GM23338 (cell line): Measurements from ENCODE around the gene TEX35. TPM values are rescaled to one million over a fixed set of nuclear protein-coding genes. Genes with fewer than 3 reads are reported as not detected.

Source experiments
- ATAC-seq: fragments of 200-7000 bp; cut with Tn5 transposase; 3 replicates; pipeline ENCODE4 v1.9.1; 2020
- DNase-seq: peaks from one replicate; pipeline ENCODE4 v3.0.0-alpha.2; 2015; ENCODE audit warnings: low spot score
- H2AFZ ChIP-seq: fragments of 200-600 bp; sonication (generic); 2 replicates; pipeline ENCODE4 v1.8.0; 2016; ENCODE audit warnings: antibody characterized with exemption, mild to moderate bottlenecking, moderate library complexity
- H3F3A ChIP-seq: fragments of 200-600 bp; sonication (generic); replicated peaks from 2 replicates; pipeline ENCODE4 v1.8.0; 2017; ENCODE audit warnings: antibody characterized with exemption, mixed run types, low read depth
- H3K27ac ChIP-seq: fragments of 200-600 bp; sonication (generic); 2 replicates; pipeline ENCODE4 v1.6.1; 2016; ENCODE audit warnings: low read depth
- H3K27me3 ChIP-seq: fragments of 200-600 bp; sonication (generic); 2 replicates; pipeline ENCODE4 v1.8.0; 2016; ENCODE audit warnings: mild to moderate bottlenecking, mixed run types, moderate library complexity; ENCODE audit not compliant: insufficient read depth
- H3K36me3 ChIP-seq: fragments of 200-600 bp; sonication (generic); 2 replicates; pipeline ENCODE4 v1.8.0; 2016; ENCODE audit warnings: mild to moderate bottlenecking; ENCODE audit not compliant: insufficient read depth
- H3K4me1 ChIP-seq: fragments of 200-600 bp; sonication (generic); 2 replicates; pipeline ENCODE4 v1.8.0; 2016; ENCODE audit warnings: mild to moderate bottlenecking, moderate library complexity; ENCODE audit not compliant: insufficient read depth
- H3K4me2 ChIP-seq: fragments of 200-600 bp; sonication (generic); 2 replicates; pipeline ENCODE4 v1.7.1; 2017; ENCODE audit warnings: mixed run types
- H3K4me3 ChIP-seq: fragments of 200-600 bp; sonication (generic); 2 replicates; pipeline ENCODE4 v1.6.1; 2016; ENCODE audit warnings: mixed run types
- H3K79me2 ChIP-seq: fragments of 200-600 bp; sonication (generic); replicated peaks from 2 replicates; pipeline ENCODE4 v1.8.0; 2017; ENCODE audit warnings: mild to moderate bottlenecking; ENCODE audit not compliant: insufficient read depth
- H3K9me2 ChIP-seq: fragments of 200-600 bp; sonication (generic); 2 replicates; pipeline ENCODE4 v1.8.0; 2017; ENCODE audit not compliant: insufficient read depth
- H4K20me1 ChIP-seq: fragments of 200-600 bp; sonication (generic); replicated peaks from 2 replicates; pipeline ENCODE4 v1.8.0; 2017; ENCODE audit warnings: mild to moderate bottlenecking; ENCODE audit not compliant: insufficient read depth
- H3K27ac Mint-ChIP-seq: 2 replicates; pipeline ENCODE4 v1.8.0; 2020; ENCODE audit warnings: inconsistent platforms, mild to moderate bottlenecking, moderate library complexity, mixed read lengths
- H3K27me3 Mint-ChIP-seq: 3 replicates; pipeline ENCODE4 v1.8.0; 2022; ENCODE audit warnings: low read depth, mild to moderate bottlenecking, moderate library complexity, mixed read lengths, inconsistent platforms; ENCODE audit not compliant: insufficient read depth, poor library complexity
- H3K36me3 Mint-ChIP-seq: 3 replicates; pipeline ENCODE4 v1.8.0; 2021; ENCODE audit warnings: low read depth, mild to moderate bottlenecking, inconsistent platforms, moderate library complexity, mixed read lengths
- H3K4me1 Mint-ChIP-seq: 3 replicates; pipeline ENCODE4 v1.8.0; 2020; ENCODE audit warnings: mild to moderate bottlenecking, inconsistent platforms, mixed read lengths
- H3K4me3 Mint-ChIP-seq: 3 replicates; pipeline ENCODE4 v1.8.0; 2021; ENCODE audit warnings: moderate library complexity, mild to moderate bottlenecking, inconsistent platforms, mixed read lengths
- H3K9me3 Mint-ChIP-seq: 3 replicates; pipeline ENCODE4 v1.8.0; 2020; ENCODE audit warnings: moderate library complexity, mild to moderate bottlenecking, inconsistent platforms, mixed read lengths
- CREB1 ChIP-seq: fragments of 250-450 bp; sonication (Bioruptor Pico); IDR thresholded peaks from 2 replicates; pipeline ENCODE4 v1.5.0; 2020; ENCODE audit warnings: low read depth, mild to moderate bottlenecking, moderate library complexity
- EZH2 ChIP-seq: fragments of 200-600 bp; sonication (generic); IDR thresholded peaks from one replicate; pipeline ENCODE4 v1.8.0; 2017; ENCODE audit warnings: antibody characterized with exemption, mild to moderate bottlenecking, low read depth; ENCODE audit not compliant: unreplicated experiment
- EZH2phosphoT487 ChIP-seq: fragments of 200-600 bp; sonication (generic); IDR thresholded peaks from one replicate; pipeline ENCODE4 v1.8.1; 2018; ENCODE audit warnings: antibody characterized with exemption; ENCODE audit not compliant: unreplicated experiment
- JUNB ChIP-seq: IDR thresholded peaks from one replicate; pipeline ENCODE4 v1.6.1; 2016; ENCODE audit warnings: antibody characterized with exemption; ENCODE audit not compliant: unreplicated experiment
- NANOG ChIP-seq: IDR thresholded peaks from 2 replicates; pipeline ENCODE4 v1.6.1; 2016; ENCODE audit warnings: antibody characterized with exemption, borderline replicate concordance
- POLR2AphosphoS5 ChIP-seq: IDR thresholded peaks from 2 replicates; pipeline ENCODE4 v1.6.1; 2016; ENCODE audit warnings: antibody characterized with exemption, low read depth
- REST ChIP-seq: IDR thresholded peaks from one replicate; pipeline ENCODE4 v1.6.1; 2018; ENCODE audit warnings: antibody characterized with exemption; ENCODE audit not compliant: unreplicated experiment
- STAT1 ChIP-seq: IDR thresholded peaks from one replicate; pipeline ENCODE4 v1.6.1; 2016; ENCODE audit warnings: antibody characterized with exemption; ENCODE audit not compliant: unreplicated experiment
- ZNF114 ChIP-seq: fragments of 250-450 bp; sonication (Bioruptor Pico); IDR thresholded peaks from 2 replicates; pipeline ENCODE4 v1.5.0; 2020; ENCODE audit warnings: mild to moderate bottlenecking, moderate library complexity
- ZNF331 ChIP-seq: fragments of 250-450 bp; sonication (Bioruptor Pico); IDR thresholded peaks from 2 replicates; pipeline ENCODE4 v1.5.0; 2020; ENCODE audit warnings: low read depth, mild to moderate bottlenecking, moderate library complexity
- polyA plus RNA-seq: library from polyadenylated mRNA; unstranded; fragments of >200 nt; fragmentation: Nextera tagmentation; extraction: Ambion mirVana; gene quantifications from 2 replicates; pipeline ENCODE4 v1.2.1, GENCODE V29; 2016
- total RNA-seq: library from RNA; depleted of rRNA; stranded (reverse); fragments of >200 nt; shearing (Covaris generic); gene quantifications from 2 replicates; pipeline ENCODE4 v1.2.3, GENCODE V29; 2014
- TF ChIP-seq, protein P1 (sequence below), 2 experiments: fragments of 200-600 bp in 1 of 2; sonication (generic) in 1 of 2; conservative IDR thresholded peaks; 2 replicates each; pipeline versions ENCODE4 v1.5.1 to v1.6.1; 2016 to 2017; ENCODE audit warnings: antibody characterized with exemption in 2 of 2, low read depth in 2 of 2, mild to moderate bottlenecking in 2 of 2, moderate library complexity in 1 of 2
- TF ChIP-seq, protein P2 (sequence below): fragments of 250-450 bp; sonication (Bioruptor Pico); IDR thresholded peaks from 2 replicates; pipeline ENCODE4 v1.5.0; 2020; ENCODE audit warnings: mild to moderate bottlenecking, moderate library complexity

Gene TEX35
- total and polyA plus RNA-seq, 2 experiments from 2014 or later: not detected

DNA sequence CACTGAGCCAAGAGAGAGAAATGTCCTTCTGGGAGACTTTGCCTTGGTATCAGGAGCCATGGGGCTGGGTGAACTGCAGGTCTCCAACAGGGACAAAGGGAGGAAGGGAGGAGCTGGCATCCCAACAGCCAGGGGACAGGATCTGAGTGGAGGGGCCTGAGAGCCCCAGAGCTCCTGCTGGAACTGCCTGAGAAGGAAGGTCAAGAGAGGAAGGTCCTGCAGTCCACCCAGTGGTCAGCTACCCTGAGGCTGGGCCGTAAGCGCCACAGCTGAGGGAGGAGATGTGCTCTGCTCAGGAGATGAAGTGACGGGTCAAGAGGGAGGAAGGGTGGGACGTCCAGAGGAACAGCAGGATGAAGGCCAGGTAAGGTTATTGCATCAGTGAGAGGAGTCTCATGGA lies 8.6 kb upstream of the TEX35 start:
- Mint-ChIP-seq H3K36me3 (no peaks in the 10 kb centered on the region), H3K9me3 (no peaks in the 10 kb centered on the region), H3K27me3 (peaks cover 4% of the 10 kb centered on the region), H3K4me1 (peaks cover 14% of the 10 kb centered on the region), H3K27ac (no peak overlapping the region), H3K4me3 (no peak overlapping the region)
- H3K4me2 ChIP-seq: no peak overlapping the region
- H3K79me2 ChIP-seq: no peaks in the 10 kb centered on the region
- H4K20me1 ChIP-seq: no peaks in the 10 kb centered on the region
- TF ChIP-seq REST (no peak), ZNF331 (no peak), EZH2phosphoT487 (no peak), ZNF114 (CRISPR knock-in tag) (no peak), NANOG (no peak), JUNB (no peak), STAT1 (no peak), EZH2 (no peak), CREB1 (no peak), POLR2AphosphoS5 (no peak)
- TF ChIP-seq, protein P1, sequence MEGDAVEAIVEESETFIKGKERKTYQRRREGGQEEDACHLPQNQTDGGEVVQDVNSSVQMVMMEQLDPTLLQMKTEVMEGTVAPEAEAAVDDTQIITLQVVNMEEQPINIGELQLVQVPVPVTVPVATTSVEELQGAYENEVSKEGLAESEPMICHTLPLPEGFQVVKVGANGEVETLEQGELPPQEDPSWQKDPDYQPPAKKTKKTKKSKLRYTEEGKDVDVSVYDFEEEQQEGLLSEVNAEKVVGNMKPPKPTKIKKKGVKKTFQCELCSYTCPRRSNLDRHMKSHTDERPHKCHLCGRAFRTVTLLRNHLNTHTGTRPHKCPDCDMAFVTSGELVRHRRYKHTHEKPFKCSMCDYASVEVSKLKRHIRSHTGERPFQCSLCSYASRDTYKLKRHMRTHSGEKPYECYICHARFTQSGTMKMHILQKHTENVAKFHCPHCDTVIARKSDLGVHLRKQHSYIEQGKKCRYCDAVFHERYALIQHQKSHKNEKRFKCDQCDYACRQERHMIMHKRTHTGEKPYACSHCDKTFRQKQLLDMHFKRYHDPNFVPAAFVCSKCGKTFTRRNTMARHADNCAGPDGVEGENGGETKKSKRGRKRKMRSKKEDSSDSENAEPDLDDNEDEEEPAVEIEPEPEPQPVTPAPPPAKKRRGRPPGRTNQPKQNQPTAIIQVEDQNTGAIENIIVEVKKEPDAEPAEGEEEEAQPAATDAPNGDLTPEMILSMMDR (conservative IDR thresholded peaks at IDR 0.05; ENCODE audit: low read depth in 2 of 2): no peak
- TF ChIP-seq, protein P2, sequence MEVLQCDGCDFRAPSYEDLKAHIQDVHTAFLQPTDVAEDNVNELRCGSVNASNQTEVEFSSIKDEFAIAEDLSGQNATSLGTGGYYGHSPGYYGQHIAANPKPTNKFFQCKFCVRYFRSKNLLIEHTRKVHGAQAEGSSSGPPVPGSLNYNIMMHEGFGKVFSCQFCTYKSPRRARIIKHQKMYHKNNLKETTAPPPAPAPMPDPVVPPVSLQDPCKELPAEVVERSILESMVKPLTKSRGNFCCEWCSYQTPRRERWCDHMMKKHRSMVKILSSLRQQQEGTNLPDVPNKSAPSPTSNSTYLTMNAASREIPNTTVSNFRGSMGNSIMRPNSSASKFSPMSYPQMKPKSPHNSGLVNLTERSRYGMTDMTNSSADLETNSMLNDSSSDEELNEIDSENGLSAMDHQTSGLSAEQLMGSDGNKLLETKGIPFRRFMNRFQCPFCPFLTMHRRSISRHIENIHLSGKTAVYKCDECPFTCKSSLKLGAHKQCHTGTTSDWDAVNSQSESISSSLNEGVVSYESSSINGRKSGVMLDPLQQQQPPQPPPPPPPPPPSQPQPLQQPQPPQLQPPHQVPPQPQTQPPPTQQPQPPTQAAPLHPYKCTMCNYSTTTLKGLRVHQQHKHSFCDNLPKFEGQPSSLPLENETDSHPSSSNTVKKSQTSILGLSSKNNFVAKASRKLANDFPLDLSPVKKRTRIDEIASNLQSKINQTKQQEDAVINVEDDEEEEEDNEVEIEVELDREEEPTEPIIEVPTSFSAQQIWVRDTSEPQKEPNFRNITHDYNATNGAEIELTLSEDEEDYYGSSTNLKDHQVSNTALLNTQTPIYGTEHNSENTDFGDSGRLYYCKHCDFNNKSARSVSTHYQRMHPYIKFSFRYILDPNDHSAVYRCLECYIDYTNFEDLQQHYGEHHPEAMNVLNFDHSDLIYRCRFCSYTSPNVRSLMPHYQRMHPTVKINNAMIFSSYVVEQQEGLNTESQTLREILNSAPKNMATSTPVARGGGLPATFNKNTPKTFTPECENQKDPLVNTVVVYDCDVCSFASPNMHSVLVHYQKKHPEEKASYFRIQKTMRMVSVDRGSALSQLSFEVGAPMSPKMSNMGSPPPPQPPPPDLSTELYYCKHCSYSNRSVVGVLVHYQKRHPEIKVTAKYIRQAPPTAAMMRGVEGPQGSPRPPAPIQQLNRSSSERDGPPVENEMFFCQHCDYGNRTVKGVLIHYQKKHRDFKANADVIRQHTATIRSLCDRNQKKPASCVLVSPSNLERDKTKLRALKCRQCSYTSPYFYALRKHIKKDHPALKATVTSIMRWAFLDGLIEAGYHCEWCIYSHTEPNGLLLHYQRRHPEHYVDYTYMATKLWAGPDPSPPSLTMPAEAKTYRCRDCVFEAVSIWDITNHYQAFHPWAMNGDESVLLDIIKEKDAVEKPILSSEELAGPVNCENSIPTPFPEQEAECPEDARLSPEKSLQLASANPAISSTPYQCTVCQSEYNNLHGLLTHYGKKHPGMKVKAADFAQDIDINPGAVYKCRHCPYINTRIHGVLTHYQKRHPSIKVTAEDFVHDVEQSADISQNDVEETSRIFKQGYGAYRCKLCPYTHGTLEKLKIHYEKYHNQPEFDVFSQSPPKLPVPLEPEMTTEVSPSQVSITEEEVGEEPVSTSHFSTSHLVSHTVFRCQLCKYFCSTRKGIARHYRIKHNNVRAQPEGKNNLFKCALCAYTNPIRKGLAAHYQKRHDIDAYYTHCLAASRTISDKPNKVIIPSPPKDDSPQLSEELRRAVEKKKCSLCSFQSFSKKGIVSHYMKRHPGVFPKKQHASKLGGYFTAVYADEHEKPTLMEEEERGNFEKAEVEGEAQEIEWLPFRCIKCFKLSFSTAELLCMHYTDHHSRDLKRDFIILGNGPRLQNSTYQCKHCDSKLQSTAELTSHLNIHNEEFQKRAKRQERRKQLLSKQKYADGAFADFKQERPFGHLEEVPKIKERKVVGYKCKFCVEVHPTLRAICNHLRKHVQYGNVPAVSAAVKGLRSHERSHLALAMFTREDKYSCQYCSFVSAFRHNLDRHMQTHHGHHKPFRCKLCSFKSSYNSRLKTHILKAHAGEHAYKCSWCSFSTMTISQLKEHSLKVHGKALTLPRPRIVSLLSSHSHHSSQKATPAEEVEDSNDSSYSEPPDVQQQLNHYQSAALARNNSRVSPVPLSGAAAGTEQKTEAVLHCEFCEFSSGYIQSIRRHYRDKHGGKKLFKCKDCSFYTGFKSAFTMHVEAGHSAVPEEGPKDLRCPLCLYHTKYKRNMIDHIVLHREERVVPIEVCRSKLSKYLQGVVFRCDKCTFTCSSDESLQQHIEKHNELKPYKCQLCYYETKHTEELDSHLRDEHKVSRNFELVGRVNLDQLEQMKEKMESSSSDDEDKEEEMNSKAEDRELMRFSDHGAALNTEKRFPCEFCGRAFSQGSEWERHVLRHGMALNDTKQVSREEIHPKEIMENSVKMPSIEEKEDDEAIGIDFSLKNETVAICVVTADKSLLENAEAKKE (CRISPR knock-in tag): no peak
- no peak for ATAC-seq
- H3K9me2 ChIP-seq: no peaks in the 10 kb centered on the region; the same call in 1 of the 2 replicates
- H3F3A ChIP-seq: no peaks in the 10 kb centered on the region; the same call in 1 of the 2 replicates
- no peak for DNase-seq
- no peaks in the 10 kb centered on the region for H3K36me3 ChIP-seq
- no peaks in the 10 kb centered on the region for H3K27me3 ChIP-seq
- H3K4me1 ChIP-seq: no peaks in the 10 kb centered on the region; the same call in 1 of the 2 replicates
- H2AFZ ChIP-seq: no peak overlapping the region; the same call in 1 of the 2 replicates
- H3K4me3 ChIP-seq: no peak overlapping the region
- no peak overlapping the region for H3K27ac ChIP-seq
